Thymus (tissue), 14 donors: ENCODE data around the gene AFTPH. TPM values are rescaled to one million over a fixed set of nuclear protein-coding genes. Genes with fewer than 3 reads are reported as not detected.

Source experiments
- DNase-seq, 9 donors: peaks; one replicate each; pipeline ENCODE4 v3.0.0-alpha.2; 2013; ENCODE audit warnings: low spot score in 9 of 9, low read depth in 6 of 9, missing footprints in 1 of 9
- H3K27ac ChIP-seq, 2 donors: one replicate each; pipeline ENCODE4 v1.5.1; 2013; ENCODE audit warnings: control low read depth in 1 of 2, low read depth in 1 of 2, low read length in 1 of 2, mild to moderate bottlenecking in 1 of 2, moderate library complexity in 1 of 2
- H3K27me3 ChIP-seq, 2 donors: one replicate each; pipeline ENCODE4 v1.5.1; 2013; ENCODE audit warnings: low read length in 1 of 2; ENCODE audit not compliant: control insufficient read depth in 2 of 2, insufficient read depth in 1 of 2
- H3K36me3 ChIP-seq, 2 donors: one replicate each; pipeline ENCODE4 v1.5.1; 2013; ENCODE audit warnings: low read length in 1 of 2, mild to moderate bottlenecking in 1 of 2, moderate library complexity in 1 of 2; ENCODE audit not compliant: control insufficient read depth in 2 of 2, insufficient read depth in 2 of 2
- H3K4me1 ChIP-seq, 2 donors: one replicate each; pipeline ENCODE4 v1.5.1; 2013; ENCODE audit warnings: low read length in 2 of 2; ENCODE audit not compliant: control insufficient read depth in 2 of 2, insufficient read depth in 2 of 2
- H3K4me3 ChIP-seq, 2 donors: one replicate each; pipeline ENCODE4 v1.5.1; 2013; ENCODE audit warnings: low read length in 2 of 2, control low read depth in 1 of 2, mild to moderate bottlenecking in 1 of 2
- H3K9me3 ChIP-seq, 2 donors: one replicate each; pipeline ENCODE4 v1.5.1; 2013; ENCODE audit warnings: low read length in 1 of 2, mild to moderate bottlenecking in 1 of 2; ENCODE audit not compliant: control insufficient read depth in 2 of 2, insufficient read depth in 1 of 2
- WGBS: extraction: QIAGEN DNeasy Blood & Tissue Kit; methylation state at CpG from one replicate; pipeline ENCODE4 v1.1.7; 2013; 5-methylcytosine and 5-hydroxymethylcytosine counted together
- long read RNA-seq, 10 donors: transcript quantifications; one replicate each; lab custom pipeline, GENCODE V29; 2026
- polyA plus RNA-seq: library from polyadenylated mRNA; stranded (reverse); fragments of 200-250 nt; gene quantifications from one replicate; pipeline ENCODE4 v1.2.3, GENCODE V29; 2013
- total RNA-seq: library from RNA; stranded (reverse); fragments of 120-200 nt; gene quantifications from one replicate; pipeline ENCODE4 v1.2.4, GENCODE V29; 2013
- donor health status: healthy.

Gene AFTPH
- total RNA-seq (43.2 TPM), polyA plus RNA-seq (76.0 TPM)
- long read RNA-seq, donor 1 = 0 reads
- long read RNA-seq, donor 2, full-length matches to known transcripts = 6 of 29 reads
- long read RNA-seq, donor 2, partial matches to known transcripts = 17 of 29 reads
- long read RNA-seq, donor 2, other reads (novel, unspliced or antisense) = 6 of 29 reads
- long read RNA-seq, donor 3, full-length matches to known transcripts = 1 of 1 reads
- long read RNA-seq, donor 3, partial matches to known transcripts = 0 of 1 reads
- long read RNA-seq, donor 3, other reads (novel, unspliced or antisense) = 0 of 1 reads
- long read RNA-seq, donor 4, full-length matches to known transcripts = 3 of 3 reads
- long read RNA-seq, donor 4, partial matches to known transcripts = 0 of 3 reads
- long read RNA-seq, donor 4, other reads (novel, unspliced or antisense) = 0 of 3 reads
- long read RNA-seq, donor 5, full-length matches to known transcripts = 6 of 41 reads
- long read RNA-seq, donor 5, partial matches to known transcripts = 35 of 41 reads
- long read RNA-seq, donor 5, other reads (novel, unspliced or antisense) = 0 of 41 reads
- long read RNA-seq, donor 6, full-length matches to known transcripts = 4 of 4 reads
- long read RNA-seq, donor 6, partial matches to known transcripts = 0 of 4 reads
- long read RNA-seq, donor 6, other reads (novel, unspliced or antisense) = 0 of 4 reads
- long read RNA-seq, donor 7, full-length matches to known transcripts = 4 of 4 reads
- long read RNA-seq, donor 7, partial matches to known transcripts = 0 of 4 reads
- long read RNA-seq, donor 7, other reads (novel, unspliced or antisense) = 0 of 4 reads
- long read RNA-seq, donor 8 = 0 reads
- long read RNA-seq, donor 9, full-length matches to known transcripts = 5 of 5 reads
- long read RNA-seq, donor 9, partial matches to known transcripts = 0 of 5 reads
- long read RNA-seq, donor 9, other reads (novel, unspliced or antisense) = 0 of 5 reads
- long read RNA-seq, donor 10, full-length matches to known transcripts = 1 of 1 reads
- long read RNA-seq, donor 10, partial matches to known transcripts = 0 of 1 reads
- long read RNA-seq, donor 10, other reads (novel, unspliced or antisense) = 0 of 1 reads

- WGBS = under 1% methylated on average over 67 of the region's 67 CpGs
- Histone ChIP-seq H3K4me1 (peaks cover 0 to 7% of the 10 kb centered on the region in 2 donors), H3K27me3 (no peaks in the 10 kb centered on the region), H3K27ac (peak within 1 kb of the TSS; percentile 90 to 93), H3K9me3 (no peaks in the 10 kb centered on the region), H3K4me3 (peak within 1 kb of the TSS; percentile 83 to 92), H3K36me3 (no peaks in the 10 kb centered on the region)
- peak; percentile 96 to 100 (median 98) for DNase-seq
Measured at GRCh38 chr2:64523666-64524603, at the start of gene AFTPH. TSS of gene AFTPH (plus strand) at chr2:64524328. CDS start at chr2:64551475, 27,147 bp downstream.

GRCh38 chr2:64474636-64475035 is 49.5 kb upstream of the AFTPH start:
- peaks cover 0 to 5% of the 10 kb centered on the region in 2 donors for H3K4me1 ChIP-seq
- no peaks in the 10 kb centered on the region for H3K9me3 ChIP-seq
- no peak overlapping the region for H3K27ac ChIP-seq
- WGBS = 25% methylated on average over 1 of the region's 1 CpG
- H3K27me3 ChIP-seq = no peaks in the 10 kb centered on the region
- no peak overlapping the region for H3K4me3 ChIP-seq
- DNase-seq = no peak
- H3K36me3 ChIP-seq = no peaks in the 10 kb centered on the region

GRCh38 chr2:64477037-64477436 is 47.1 kb upstream of the AFTPH start:
- H3K4me3 ChIP-seq = no peak overlapping the region
- peaks cover 0 to 5% of the 10 kb centered on the region in 2 donors for H3K4me1 ChIP-seq
- no peaks in the 10 kb centered on the region for H3K9me3 ChIP-seq
- WGBS = 100% methylated on average over 1 of the region's 1 CpG
- no peak overlapping the region for H3K27ac ChIP-seq
- no peaks in the 10 kb centered on the region for H3K36me3 ChIP-seq
- H3K27me3 ChIP-seq = no peaks in the 10 kb centered on the region
- DNase-seq = no peak

GRCh38 chr2:64477979-64478378 is 46.1 kb upstream of the AFTPH start:
- no peak for DNase-seq
- Histone ChIP-seq H3K4me3 (no peak overlapping the region), H3K27ac (no peak overlapping the region), H3K9me3 (no peaks in the 10 kb centered on the region), H3K4me1 (peaks cover 0 to 5% of the 10 kb centered on the region in 2 donors), H3K36me3 (no peaks in the 10 kb centered on the region), H3K27me3 (no peaks in the 10 kb centered on the region)
- WGBS = over 99% methylated on average over 4 of the region's 4 CpGs

- WGBS = 92% methylated on average over 3 of the region's 3 CpGs
- no peaks in the 10 kb centered on the region for H3K27me3 ChIP-seq
- H3K27ac ChIP-seq = no peak overlapping the region
- H3K9me3 ChIP-seq = no peaks in the 10 kb centered on the region
- DNase-seq = no peak
- no peak overlapping the region for H3K4me3 ChIP-seq
- no peaks in the 10 kb centered on the region for H3K36me3 ChIP-seq
- H3K4me1 ChIP-seq = peaks cover 0 to 5% of the 10 kb centered on the region in 2 donors
Measured at GRCh38 chr2:64478502-64479230, 45.5 kb upstream of the AFTPH start.

- no peak for DNase-seq
- no peak overlapping the region for H3K27ac ChIP-seq
- H3K9me3 ChIP-seq = no peaks in the 10 kb centered on the region
- no peaks in the 10 kb centered on the region for H3K27me3 ChIP-seq
- H3K4me3 ChIP-seq = no peak overlapping the region
- H3K4me1 ChIP-seq = no peaks in the 10 kb centered on the region
- H3K36me3 ChIP-seq = no peaks in the 10 kb centered on the region
- WGBS = 96% methylated on average over 10 of the region's 10 CpGs
Measured at GRCh38 chr2:64479259-64480117, 44.6 kb upstream of the AFTPH start.

- no peak for DNase-seq
- no peaks in the 10 kb centered on the region for H3K4me1 ChIP-seq
- H3K9me3 ChIP-seq = no peaks in the 10 kb centered on the region
- H3K27ac ChIP-seq = no peak overlapping the region
- no peaks in the 10 kb centered on the region for H3K36me3 ChIP-seq
- H3K4me3 ChIP-seq = no peak overlapping the region
- WGBS = 96% methylated on average over 5 of the region's 5 CpGs
- H3K27me3 ChIP-seq = peaks cover 0 to 7% of the 10 kb centered on the region in 2 donors
Measured at GRCh38 chr2:64481665-64482064, 42.5 kb upstream of the AFTPH start.
